Measurements from ENCODE around the gene EREG. TPM values are rescaled to one million over a fixed set of nuclear protein-coding genes. Genes with fewer than 3 reads are reported as not detected.

The EREG gene
- total RNA-seq, 1 donor from 2014 or later, result not detected

- H3K27me3 Mint-ChIP-seq (ENCODE audit: low read depth), result no peaks in the 10 kb centered on the region
- H3K27ac Mint-ChIP-seq (ENCODE audit: unreplicated experiment), result no peak overlapping the region
- no peaks in the 10 kb centered on the region for H3K36me3 Mint-ChIP-seq (ENCODE audit: low read depth)
- no peaks in the 10 kb centered on the region for H3K9me3 Mint-ChIP-seq
- H3K4me3 Mint-ChIP-seq, result no peak overlapping the region
- no peak for DNase-seq (ENCODE audit: low read depth, low spot score)
- no peaks in the 10 kb centered on the region for H3K4me1 Mint-ChIP-seq
- no peak for TF ChIP-seq CTCF (conservative IDR thresholded peaks at IDR 0.05)
Measured at GRCh38 chr4:74424111-74424510, 59.2 kb downstream of the EREG start.

GRCh38 chr4:74426101-74426500 is 61.2 kb downstream of the EREG start:
- no peak for TF ChIP-seq CTCF (conservative IDR thresholded peaks at IDR 0.05)

GRCh38 chr4:74428276-74428675 is 63.3 kb downstream of the EREG start:
- DNase-seq (ENCODE audit: low read depth, low spot score), result no peak
- H3K4me1 Mint-ChIP-seq, result no peaks in the 10 kb centered on the region
- H3K36me3 Mint-ChIP-seq (ENCODE audit: low read depth), result no peaks in the 10 kb centered on the region
- H3K27ac Mint-ChIP-seq (ENCODE audit: unreplicated experiment), result no peak overlapping the region
- H3K9me3 Mint-ChIP-seq, result no peaks in the 10 kb centered on the region
- TF ChIP-seq CTCF (conservative IDR thresholded peaks at IDR 0.05), result no peak
- no peaks in the 10 kb centered on the region for H3K27me3 Mint-ChIP-seq (ENCODE audit: low read depth)
- no peak overlapping the region for H3K4me3 Mint-ChIP-seq

More at GRCh38 chr4:74426101-74426500, 61.2 kb downstream of the EREG start:
- H3K4me1 Mint-ChIP-seq, result no peaks in the 10 kb centered on the region
- H3K36me3 Mint-ChIP-seq (ENCODE audit: low read depth), result no peaks in the 10 kb centered on the region
- H3K4me3 Mint-ChIP-seq, result no peak overlapping the region
- no peak for DNase-seq (ENCODE audit: low read depth, low spot score)
- no peaks in the 10 kb centered on the region for H3K9me3 Mint-ChIP-seq
- H3K27ac Mint-ChIP-seq (ENCODE audit: unreplicated experiment), result no peak overlapping the region
- no peaks in the 10 kb centered on the region for H3K27me3 Mint-ChIP-seq (ENCODE audit: low read depth)

- H3K27me3 Mint-ChIP-seq (ENCODE audit: low read depth), result no peaks in the 10 kb centered on the region
- no peak for TF ChIP-seq CTCF (conservative IDR thresholded peaks at IDR 0.05)
- DNase-seq (ENCODE audit: low read depth, low spot score), result no peak
- H3K9me3 Mint-ChIP-seq, result no peaks in the 10 kb centered on the region
- no peak overlapping the region for H3K27ac Mint-ChIP-seq (ENCODE audit: unreplicated experiment)
- H3K4me3 Mint-ChIP-seq, result no peak overlapping the region
- no peaks in the 10 kb centered on the region for H3K4me1 Mint-ChIP-seq
- H3K36me3 Mint-ChIP-seq (ENCODE audit: low read depth), result no peaks in the 10 kb centered on the region
Measured at GRCh38 chr4:74431113-74431826, 66.3 kb downstream of the EREG start.

GRCh38 chr4:74433043-74433442 is 68.1 kb downstream of the EREG start:
- H3K27me3 Mint-ChIP-seq (ENCODE audit: low read depth), result no peaks in the 10 kb centered on the region
- no peak overlapping the region for H3K4me3 Mint-ChIP-seq
- no peaks in the 10 kb centered on the region for H3K4me1 Mint-ChIP-seq
- no peak for DNase-seq (ENCODE audit: low read depth, low spot score)
- no peak for TF ChIP-seq CTCF (conservative IDR thresholded peaks at IDR 0.05)
- no peak overlapping the region for H3K27ac Mint-ChIP-seq (ENCODE audit: unreplicated experiment)
- no peaks in the 10 kb centered on the region for H3K36me3 Mint-ChIP-seq (ENCODE audit: low read depth)
- no peaks in the 10 kb centered on the region for H3K9me3 Mint-ChIP-seq
